Gastrocnemius medialis (tissue), 4 donors: ENCODE results near the gene PPFIBP2. TPM values are rescaled to one million over a fixed set of nuclear protein-coding genes. Genes with fewer than 3 reads are reported as not detected.

Experiments
- ATAC-seq, 2 donors: fragments of 150-250 bp; one replicate each; pipeline ENCODE4 v1.9.1; 2016
- DNase-seq, 2 donors: peaks; one replicate each; pipeline ENCODE4 v3.0.0-alpha.2; 2019
- H3K27ac ChIP-seq, 4 donors: fragments of 200-600 bp; sonication (generic); 1 replicate in 1 of 4; 2 replicates in 3 of 4; pipeline ENCODE4 v1.5.1; 2016 to 2018; ENCODE audit warnings: mild to moderate bottlenecking in 2 of 4, moderate library complexity in 1 of 4
- H3K27me3 ChIP-seq, 3 donors: fragments of 200-600 bp; sonication (generic) in 2 of 3; 1 replicate in 1 of 3; 2 replicates in 2 of 3; pipeline versions ENCODE4 v1.5.1 to v1.6.0; 2016 to 2019; ENCODE audit warnings: mild to moderate bottlenecking in 1 of 3, moderate library complexity in 1 of 3
- H3K36me3 ChIP-seq, 2 donors: fragments of 200-600 bp; sonication (generic) in 1 of 2; one replicate each; pipeline ENCODE4 v1.5.1; 2017 to 2018
- H3K4me1 ChIP-seq, 2 donors: fragments of 200-600 bp; sonication (generic) in 1 of 2; one replicate each; pipeline ENCODE4 v1.5.1; 2016 to 2017; ENCODE audit warnings: mild to moderate bottlenecking in 2 of 2
- H3K4me3 ChIP-seq, 4 donors: fragments of 200-600 bp; sonication (generic) in 3 of 4; 1 replicate in 1 of 4; 2 replicates in 3 of 4; pipeline ENCODE4 v1.5.1; 2016 to 2019; ENCODE audit warnings: mild to moderate bottlenecking in 2 of 4
- H3K9me3 ChIP-seq, 3 donors: fragments of 200-600 bp; sonication (generic) in 2 of 3; 1 replicate in 1 of 3; 2 replicates in 2 of 3; pipeline ENCODE4 v1.5.1; 2016 to 2019
- POLR2A ChIP-seq, 2 donors: fragments of 450-650 bp; IDR thresholded peaks; one replicate each; pipeline ENCODE4 v1.6.1; 2017; ENCODE audit warnings: antibody characterized with exemption in 2 of 2, mild to moderate bottlenecking in 2 of 2, moderate library complexity in 2 of 2
- in situ Hi-C, 4 donors: fragments of 200-750 bp; cut with MboI; loops; one replicate each; pipeline versions ENCODE4 v1.15.0 to v1.8.0; 2017; ENCODE audit warnings: low sequenced_read_pairs in 4 of 4
- intact Hi-C: fragments of 100-400 bp; cut with DNase I; formaldehyde crosslinking; loops from one replicate; pipeline ENCODE4 v1.15.1; 2023; ENCODE audit warnings: low total_unique reads
- total RNA-seq, 4 donors: library from RNA; depleted of rRNA; stranded (reverse); fragments of >200 nt; gene quantifications; one replicate each; pipeline versions ENCODE4 v1.1.0 to v1.2.3, GENCODE V29; 2016
- TF ChIP-seq, protein P1 (sequence below), 5 experiments: fragments of 450-650 bp in 3 of 5; fragments of 200-600 bp in 2 of 5; sonication (generic) in 2 of 5; IDR thresholded peaks in 4 of 5; conservative IDR thresholded peaks in 1 of 5; 1 replicate in 4 of 5; 2 replicates in 1 of 5; pipeline ENCODE4 v1.5.1; 2016 to 2019; ENCODE audit warnings: antibody characterized with exemption in 5 of 5, mild to moderate bottlenecking in 3 of 5, moderate library complexity in 3 of 5

The PPFIBP2 gene
- total RNA-seq, 4 donors from 2014 or later = 10.5 to 33.5 (median 25.4) TPM

- DNase-seq (no peak), ATAC-seq (peak; percentile 53 to 62)
- Histone ChIP-seq H3K4me3 (no peak overlapping the region), H3K36me3 (no peaks in the 10 kb centered on the region), H3K27ac (peak overlapping the region; percentile 46 to 70 (median 48)), H3K27me3 (no peaks in the 10 kb centered on the region), H3K4me1 (peaks cover 25 to 53% of the 10 kb centered on the region in 2 donors), H3K9me3 (no peaks in the 10 kb centered on the region)
- in situ Hi-C loops = no loop called here
- intact Hi-C loops = no loop called here
- TF ChIP-seq, protein P1, sequence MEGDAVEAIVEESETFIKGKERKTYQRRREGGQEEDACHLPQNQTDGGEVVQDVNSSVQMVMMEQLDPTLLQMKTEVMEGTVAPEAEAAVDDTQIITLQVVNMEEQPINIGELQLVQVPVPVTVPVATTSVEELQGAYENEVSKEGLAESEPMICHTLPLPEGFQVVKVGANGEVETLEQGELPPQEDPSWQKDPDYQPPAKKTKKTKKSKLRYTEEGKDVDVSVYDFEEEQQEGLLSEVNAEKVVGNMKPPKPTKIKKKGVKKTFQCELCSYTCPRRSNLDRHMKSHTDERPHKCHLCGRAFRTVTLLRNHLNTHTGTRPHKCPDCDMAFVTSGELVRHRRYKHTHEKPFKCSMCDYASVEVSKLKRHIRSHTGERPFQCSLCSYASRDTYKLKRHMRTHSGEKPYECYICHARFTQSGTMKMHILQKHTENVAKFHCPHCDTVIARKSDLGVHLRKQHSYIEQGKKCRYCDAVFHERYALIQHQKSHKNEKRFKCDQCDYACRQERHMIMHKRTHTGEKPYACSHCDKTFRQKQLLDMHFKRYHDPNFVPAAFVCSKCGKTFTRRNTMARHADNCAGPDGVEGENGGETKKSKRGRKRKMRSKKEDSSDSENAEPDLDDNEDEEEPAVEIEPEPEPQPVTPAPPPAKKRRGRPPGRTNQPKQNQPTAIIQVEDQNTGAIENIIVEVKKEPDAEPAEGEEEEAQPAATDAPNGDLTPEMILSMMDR (IDR thresholded peaks at IDR 0.05 in 4 of 5, conservative IDR thresholded peaks at IDR 0.05 in 1 of 5) = no peak
- TF ChIP-seq POLR2A (IDR thresholded peaks at IDR 0.05) = no peak
These were observed 6.5 kb downstream of the PPFIBP2 start for GRCh38 chr11:7520011-7520942.

GRCh38 chr11:7520981-7521487 is 7.2 kb downstream of the PPFIBP2 start:
- in situ Hi-C loops = no loop called here
- Histone ChIP-seq H3K9me3 (no peaks in the 10 kb centered on the region), H3K27me3 (no peaks in the 10 kb centered on the region), H3K36me3 (no peaks in the 10 kb centered on the region), H3K4me3 (no peak overlapping the region), H3K27ac (peak overlapping the region; percentile 46 to 70 (median 48)), H3K4me1 (peaks cover 25 to 48% of the 10 kb centered on the region in 2 donors)
- no peak for TF ChIP-seq POLR2A (IDR thresholded peaks at IDR 0.05)
- TF ChIP-seq, protein P1 (IDR thresholded peaks at IDR 0.05 in 4 of 5, conservative IDR thresholded peaks at IDR 0.05 in 1 of 5) = no peak
- intact Hi-C loops = no loop called here
- DNase-seq = no peak
- no peak for ATAC-seq

DNA sequence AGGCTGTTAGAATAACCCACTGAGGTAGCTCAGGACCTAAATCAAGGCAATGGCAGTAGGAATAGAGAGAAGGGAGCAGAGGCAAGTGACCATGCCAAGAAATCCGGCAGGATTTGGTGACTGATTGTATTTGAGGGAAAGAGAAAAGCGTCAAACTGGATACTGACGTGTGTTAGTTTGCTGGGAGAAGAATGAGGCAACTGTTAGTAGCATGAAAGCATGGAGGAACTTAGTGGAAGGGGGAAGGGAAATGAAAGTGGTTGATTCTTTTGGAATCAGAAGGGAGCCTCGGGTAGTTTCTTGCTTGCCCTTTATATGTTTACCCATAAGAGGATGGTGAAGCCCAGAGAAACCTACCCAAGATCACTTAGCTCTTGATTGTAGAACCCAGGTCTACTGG is 8.3 kb downstream of the PPFIBP2 start:
- peak overlapping the region in 3 of 4 donors; percentile 19 to 70 (median 48) for H3K27ac ChIP-seq
- H3K36me3 ChIP-seq = no peaks in the 10 kb centered on the region
- no peak for ATAC-seq

GRCh38 chr11:7522546-7522945 is 8.7 kb downstream of the PPFIBP2 start:
- H3K9me3 ChIP-seq = no peaks in the 10 kb centered on the region
- TF ChIP-seq, protein P1 (IDR thresholded peaks at IDR 0.05 in 4 of 5, conservative IDR thresholded peaks at IDR 0.05 in 1 of 5) = no peak
- TF ChIP-seq POLR2A (IDR thresholded peaks at IDR 0.05) = no peak
- ATAC-seq (no peak), DNase-seq (no peak)
- no peaks in the 10 kb centered on the region for H3K27me3 ChIP-seq
- H3K36me3 ChIP-seq = no peaks in the 10 kb centered on the region
- peaks cover 26 to 48% of the 10 kb centered on the region in 2 donors for H3K4me1 ChIP-seq
- intact Hi-C loops (no loop called here), in situ Hi-C loops (no loop called here)
- no peak overlapping the region for H3K4me3 ChIP-seq
- H3K27ac ChIP-seq = peak overlapping the region; percentile 3 to 70 (median 34)

More for the DNA sequence above, 8.3 kb downstream of the PPFIBP2 start:
- TF ChIP-seq POLR2A (IDR thresholded peaks at IDR 0.05) = no peak
- TF ChIP-seq, protein P1 (IDR thresholded peaks at IDR 0.05 in 4 of 5, conservative IDR thresholded peaks at IDR 0.05 in 1 of 5) = no peak
- intact Hi-C loops = no loop called here
- Histone ChIP-seq H3K4me3 (no peak overlapping the region), H3K9me3 (no peaks in the 10 kb centered on the region), H3K27me3 (no peaks in the 10 kb centered on the region), H3K4me1 (peaks cover 25 to 48% of the 10 kb centered on the region in 2 donors)
- in situ Hi-C loops = no loop called here
- no peak for DNase-seq
